PC-3 (cell line): ENCODE data around the gene PRUNE2. TPM values are rescaled to one million over a fixed set of nuclear protein-coding genes. Genes with fewer than 3 reads are reported as not detected.

ENCODE experiments used
- ATAC-seq: fragments of 200-7000 bp; cut with Tn5 transposase; 2 replicates; pipeline ENCODE4 v1.9.1; 2020; ENCODE audit warnings: mild to moderate bottlenecking, moderate library complexity
- BruUV-seq: library from RNA; stranded (reverse); fragments of 400-500 nt; replicated peaks from 2 replicates; lab custom pipeline; 2021; lab: Mats Ljungman, UMichigan
- CTCF ChIA-PET: fragments of 300-600 bp; sonication (Branson Sonifier 250); formaldehyde crosslinking; loops from one replicate; lab custom pipeline; 2022; ENCODE audit warnings: antibody characterized with exemption; lab: Charles Lee
- POLR2A ChIA-PET: fragments of 300-600 bp; sonication (Branson Sonifier 250); formaldehyde crosslinking; loops from one replicate; lab custom pipeline; 2022; ENCODE audit warnings: antibody characterized with exemption; ENCODE audit not compliant: unreplicated experiment; lab: Charles Lee
- DNase-seq: peaks from one replicate; pipeline ENCODE4 v3.0.0-alpha.2; 2015
- H2AFZ ChIP-seq: fragments of 300-600 bp; sonication (generic); 2 replicates; pipeline ENCODE4 v1.6.0; 2016; ENCODE audit warnings: antibody characterized with exemption, low read length
- H3F3A ChIP-seq: fragments of 300-600 bp; sonication (generic); one replicate; pipeline ENCODE4 v1.6.0; 2017; ENCODE audit warnings: antibody characterized with exemption, low read length, control low read depth, mild to moderate bottlenecking; ENCODE audit not compliant: unreplicated experiment
- H3K27ac ChIP-seq: fragments of 300-600 bp; sonication (generic); 2 replicates; pipeline ENCODE4 v1.5.1; 2016; ENCODE audit warnings: mild to moderate bottlenecking, low read length
- H3K27me3 ChIP-seq: fragments of 300-600 bp; sonication (generic); 2 replicates; pipeline ENCODE4 v1.6.1; 2016; ENCODE audit warnings: low read length, mixed read lengths
- H3K36me3 ChIP-seq: fragments of 300-600 bp; sonication (generic); 2 replicates; pipeline ENCODE4 v1.6.1; 2016; ENCODE audit warnings: low read depth, mixed run types, low read length, mixed read lengths
- H3K4me1 ChIP-seq: fragments of 300-600 bp; sonication (generic); 2 replicates; pipeline ENCODE4 v1.5.1; 2016; ENCODE audit warnings: low read length; ENCODE audit not compliant: insufficient read depth
- H3K4me2 ChIP-seq: fragments of 300-600 bp; sonication (generic); 2 replicates; pipeline ENCODE4 v1.6.0; 2016; ENCODE audit warnings: low read length
- H3K4me3 ChIP-seq: fragments of 300-600 bp; sonication (generic); 2 replicates; pipeline ENCODE4 v1.5.1; 2016; ENCODE audit warnings: mild to moderate bottlenecking, low read length, mixed read lengths
- H3K79me2 ChIP-seq: fragments of 300-600 bp; sonication (generic); 2 replicates; pipeline ENCODE4 v1.6.1; 2017; ENCODE audit warnings: low read length, mixed read lengths
- H3K9ac ChIP-seq: fragments of 300-600 bp; sonication (generic); 2 replicates; pipeline ENCODE4 v1.6.0; 2016; ENCODE audit warnings: mild to moderate bottlenecking, low read length
- H3K9me2 ChIP-seq: fragments of 300-600 bp; sonication (generic); replicated peaks from 2 replicates; pipeline ENCODE4 v1.6.1; 2016; ENCODE audit warnings: mixed run types, low read length, mixed read lengths
- H3K9me3 ChIP-seq: fragments of 300-600 bp; sonication (generic); 2 replicates; pipeline ENCODE4 v1.6.1; 2016; ENCODE audit warnings: low read length, mixed read lengths
- H4K20me1 ChIP-seq: fragments of 300-600 bp; sonication (generic); 2 replicates; pipeline ENCODE4 v1.6.1; 2016; ENCODE audit warnings: low read length, mixed read lengths
- EZH2 ChIP-seq: fragments of 300-600 bp; sonication (generic); IDR thresholded peaks from one replicate; pipeline ENCODE4 v1.6.1; 2017; ENCODE audit warnings: antibody characterized with exemption, mild to moderate bottlenecking, low read length; ENCODE audit not compliant: unreplicated experiment
- EZH2phosphoT487 ChIP-seq: fragments of 300-600 bp; sonication (generic); IDR thresholded peaks from 2 replicates; pipeline ENCODE4 v1.6.1; 2018; ENCODE audit warnings: mild to moderate bottlenecking, antibody characterized with exemption, low read length, borderline replicate concordance
- intact Hi-C: fragments of 100-400 bp; cut with micrococcal nuclease; formaldehyde crosslinking; loops from 2 replicates; pipeline ENCODE4 v1.9.0; 2023
- total RNA-seq: library from RNA; depleted of rRNA; stranded (reverse); fragments of >200 nt; gene quantifications from 2 replicates; pipeline ENCODE4 v1.2.3, GENCODE V29; 2014
- TF ChIP-seq, protein P1 (sequence below): fragments of 300-600 bp; sonication (generic); conservative IDR thresholded peaks from 2 replicates; pipeline ENCODE4 v1.5.1; 2017; ENCODE audit warnings: antibody characterized with exemption, low read depth, mild to moderate bottlenecking, low read length

The PRUNE2 gene
- total RNA-seq, 1 experiment from 2014 or later, result not detected

GRCh38 chr9:76784881-76785280 is 121.0 kb downstream of the PRUNE2 start:
- CTCF ChIA-PET, result no interaction called here
- no peaks in the 10 kb centered on the region for H3K9me3 ChIP-seq
- no peaks in the 10 kb centered on the region for H4K20me1 ChIP-seq
- no peaks in the 10 kb centered on the region for H3K79me2 ChIP-seq
- H3K27me3 ChIP-seq, result peaks cover 3% of the 10 kb centered on the region; the same call in 1 of the 2 replicates
- no peak overlapping the region for H3K4me3 ChIP-seq
- H3K4me1 ChIP-seq, result no peaks in the 10 kb centered on the region
- H3K4me2 ChIP-seq, result no peak overlapping the region
- H3F3A ChIP-seq, result no peaks in the 10 kb centered on the region
- H3K9ac ChIP-seq, result no peak overlapping the region
- H2AFZ ChIP-seq, result no peak overlapping the region
- no peaks in the 10 kb centered on the region for H3K36me3 ChIP-seq
- TF ChIP-seq, protein P1, sequence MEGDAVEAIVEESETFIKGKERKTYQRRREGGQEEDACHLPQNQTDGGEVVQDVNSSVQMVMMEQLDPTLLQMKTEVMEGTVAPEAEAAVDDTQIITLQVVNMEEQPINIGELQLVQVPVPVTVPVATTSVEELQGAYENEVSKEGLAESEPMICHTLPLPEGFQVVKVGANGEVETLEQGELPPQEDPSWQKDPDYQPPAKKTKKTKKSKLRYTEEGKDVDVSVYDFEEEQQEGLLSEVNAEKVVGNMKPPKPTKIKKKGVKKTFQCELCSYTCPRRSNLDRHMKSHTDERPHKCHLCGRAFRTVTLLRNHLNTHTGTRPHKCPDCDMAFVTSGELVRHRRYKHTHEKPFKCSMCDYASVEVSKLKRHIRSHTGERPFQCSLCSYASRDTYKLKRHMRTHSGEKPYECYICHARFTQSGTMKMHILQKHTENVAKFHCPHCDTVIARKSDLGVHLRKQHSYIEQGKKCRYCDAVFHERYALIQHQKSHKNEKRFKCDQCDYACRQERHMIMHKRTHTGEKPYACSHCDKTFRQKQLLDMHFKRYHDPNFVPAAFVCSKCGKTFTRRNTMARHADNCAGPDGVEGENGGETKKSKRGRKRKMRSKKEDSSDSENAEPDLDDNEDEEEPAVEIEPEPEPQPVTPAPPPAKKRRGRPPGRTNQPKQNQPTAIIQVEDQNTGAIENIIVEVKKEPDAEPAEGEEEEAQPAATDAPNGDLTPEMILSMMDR, result no peak
- no peak for TF ChIP-seq EZH2
- no peak for TF ChIP-seq EZH2phosphoT487
- POLR2A ChIA-PET, result no interaction called here
- intact Hi-C loops, result no loop called here
- no peaks in the 10 kb centered on the region for H3K9me2 ChIP-seq
- no peak overlapping the region for H3K27ac ChIP-seq
- BruUV-seq, result no TSS peak
- no peak for DNase-seq
- ATAC-seq, result no peak

GRCh38 chr9:76772686-76773445 is 133.0 kb downstream of the PRUNE2 start:
- BruUV-seq, result no TSS peak
- no peaks in the 10 kb centered on the region for H3K9me2 ChIP-seq
- peaks cover 25% of the 10 kb centered on the region for H3K27me3 ChIP-seq
- TF ChIP-seq EZH2 (no peak), EZH2phosphoT487 (no peak)
- TF ChIP-seq, protein P1, result no peak
- H3K79me2 ChIP-seq, result no peaks in the 10 kb centered on the region
- POLR2A ChIA-PET, result no interaction called here
- H2AFZ ChIP-seq, result no peak overlapping the region
- no peaks in the 10 kb centered on the region for H3K4me1 ChIP-seq
- H3K4me2 ChIP-seq, result no peak overlapping the region
- H3F3A ChIP-seq, result no peaks in the 10 kb centered on the region
- no peak overlapping the region for H3K27ac ChIP-seq
- no peaks in the 10 kb centered on the region for H3K36me3 ChIP-seq
- ATAC-seq (no peak), DNase-seq (no peak)
- intact Hi-C loops, result no loop called here
- H4K20me1 ChIP-seq, result no peaks in the 10 kb centered on the region
- no peak overlapping the region for H3K9ac ChIP-seq
- CTCF ChIA-PET, result no interaction called here
- no peak overlapping the region for H3K4me3 ChIP-seq
- H3K9me3 ChIP-seq, result no peaks in the 10 kb centered on the region

- no peaks in the 10 kb centered on the region for H3K9me3 ChIP-seq
- no peak overlapping the region for H3K4me3 ChIP-seq
- no peaks in the 10 kb centered on the region; the same call in 1 of the 2 replicates for H3K36me3 ChIP-seq
- H3K4me1 ChIP-seq, result no peaks in the 10 kb centered on the region
- no peaks in the 10 kb centered on the region for H3K9me2 ChIP-seq
- no peak overlapping the region for H3K4me2 ChIP-seq
- no peak overlapping the region for H2AFZ ChIP-seq
- DNase-seq, result no peak
- CTCF ChIA-PET, result no interaction called here
- BruUV-seq, result no TSS peak
- peaks cover 25% of the 10 kb centered on the region for H3K27me3 ChIP-seq
- no peak for TF ChIP-seq EZH2phosphoT487
- TF ChIP-seq, protein P1, result no peak
- TF ChIP-seq EZH2, result no peak
- no peak for ATAC-seq
- H3K79me2 ChIP-seq, result no peaks in the 10 kb centered on the region
- H3K9ac ChIP-seq, result no peak overlapping the region
- H3K27ac ChIP-seq, result no peak overlapping the region
- no peaks in the 10 kb centered on the region for H3F3A ChIP-seq
- POLR2A ChIA-PET, result no interaction called here
- intact Hi-C loops, result no loop called here
- no peaks in the 10 kb centered on the region for H4K20me1 ChIP-seq
Measured at GRCh38 chr9:76766126-76766525, 139.8 kb downstream of the PRUNE2 start.
